Vagina (tissue), 2 donors: Measurements from ENCODE around the gene COX14. TPM values are rescaled to one million over a fixed set of nuclear protein-coding genes. Genes with fewer than 3 reads are reported as not detected.

ENCODE experiments used
- DNase-seq, 2 donors: peaks; one replicate each; pipeline ENCODE4 v3.0.0-alpha.2; 2017; ENCODE audit errors: extremely low spot score in 2 of 2
- H3K27ac ChIP-seq: fragments of 200-600 bp; sonication (generic); one replicate; pipeline ENCODE4 v1.5.1; 2019
- H3K27me3 ChIP-seq: fragments of 200-600 bp; sonication (generic); one replicate; pipeline ENCODE4 v1.5.1; 2019
- H3K36me3 ChIP-seq, 2 donors: fragments of 200-600 bp; sonication (generic); one replicate each; pipeline ENCODE4 v1.5.1; 2017 to 2019
- H3K4me1 ChIP-seq: fragments of 200-600 bp; sonication (generic); one replicate; pipeline ENCODE4 v1.5.1; 2019
- H3K4me3 ChIP-seq, 2 donors: fragments of 200-600 bp; sonication (generic); 1 replicate in 1 of 2; 2 replicates in 1 of 2; pipeline ENCODE4 v1.5.1; 2016 to 2019
- H3K9me3 ChIP-seq: fragments of 200-600 bp; sonication (generic); one replicate; pipeline ENCODE4 v1.5.1; 2019
- CTCF ChIP-seq, 3 experiments: fragments of 450-650 bp in 2 of 3; fragments of 200-600 bp in 1 of 3; sonication (generic) in 1 of 3; IDR thresholded peaks; one replicate each; pipeline ENCODE4 v1.5.1; 2017 to 2019; ENCODE audit warnings: antibody characterized with exemption in 3 of 3, mild to moderate bottlenecking in 2 of 3, moderate library complexity in 2 of 3
- POLR2A ChIP-seq, 2 donors: fragments of 450-650 bp; IDR thresholded peaks; one replicate each; pipeline ENCODE4 v1.6.1; 2017; ENCODE audit warnings: antibody characterized with exemption in 2 of 2, mild to moderate bottlenecking in 2 of 2, moderate library complexity in 2 of 2
- POLR2AphosphoS5 ChIP-seq, 2 donors: sonication (generic); formaldehyde crosslinking; IDR thresholded peaks; one replicate each; pipeline ENCODE4 v1.9.0; 2017; ENCODE audit warnings: antibody characterized with exemption in 2 of 2, mild to moderate bottlenecking in 2 of 2, low read depth in 1 of 2; ENCODE audit not compliant: insufficient read depth in 1 of 2
- intact Hi-C: fragments of 100-400 bp; cut with DNase I; formaldehyde crosslinking; loops from one replicate; pipeline ENCODE4 v1.15.1; 2023
- total RNA-seq: library from RNA; depleted of rRNA; stranded (reverse); fragments of >200 nt; gene quantifications from one replicate; pipeline ENCODE4 v1.2.3, GENCODE V29; 2016

Gene COX14
- total RNA-seq, 1 donor from 2014 or later, result 74.4 TPM

DNA sequence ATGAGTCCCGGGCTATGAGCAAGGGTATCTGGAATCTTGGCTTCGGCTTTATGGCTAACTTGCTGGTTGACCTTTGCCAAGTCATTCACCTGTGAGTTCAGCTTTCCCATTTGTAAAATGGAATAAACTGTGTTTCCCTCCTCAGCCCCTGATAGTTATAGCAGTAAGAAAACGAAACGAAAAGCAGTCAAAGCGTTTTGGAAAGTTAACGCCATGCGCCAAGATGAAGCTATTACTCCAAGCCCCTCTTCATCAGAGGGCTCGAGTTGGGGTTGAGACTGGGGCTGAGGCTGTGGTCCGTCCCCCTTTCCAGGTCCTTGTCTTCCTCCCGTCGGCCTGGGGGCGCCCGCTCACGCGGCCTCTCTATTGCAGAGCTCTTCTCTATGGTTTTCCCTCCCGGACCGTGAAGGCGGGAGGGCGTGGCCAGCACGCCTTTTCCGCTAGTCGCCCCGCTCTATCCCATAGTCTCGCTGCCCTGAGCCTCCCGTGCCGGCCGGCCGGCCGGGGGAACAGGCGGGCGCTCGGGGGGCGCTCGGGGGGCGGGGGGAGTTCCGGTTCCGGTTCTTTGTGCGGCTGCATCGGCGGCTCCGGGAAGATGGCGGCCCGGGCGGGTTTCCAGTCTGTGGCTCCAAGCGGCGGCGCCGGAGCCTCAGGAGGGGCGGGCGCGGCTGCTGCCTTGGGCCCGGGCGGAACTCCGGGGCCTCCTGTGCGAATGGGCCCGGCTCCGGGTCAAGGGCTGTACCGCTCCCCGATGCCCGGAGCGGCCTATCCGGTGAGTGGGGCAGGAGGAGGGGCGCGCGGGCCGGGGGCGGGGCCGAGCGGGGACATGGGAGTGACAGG lies 27.0 kb upstream of the COX14 start, which contains the start of gene SMARCD1:
SMARCD1 (plus strand) TSS at position 568 of the 840 bp plus-strand sequence; CDS start at position 596, 28 bp downstream.
- Histone ChIP-seq H3K4me1 (peaks cover 29% of the 10 kb centered on the region), H3K27ac (peak within 1 kb of the TSS; percentile 96), H3K4me3 (peak within 1 kb of the TSS; percentile 85 to 93), H3K9me3 (no peaks in the 10 kb centered on the region), H3K36me3 (peaks cover 0 to 34% of the 10 kb centered on the region in 2 donors), H3K27me3 (no peaks in the 10 kb centered on the region)
- TF ChIP-seq CTCF (IDR thresholded peaks at IDR 0.05) (peak in 2 of 3 experiments; percentile 29 to 86), POLR2A (IDR thresholded peaks at IDR 0.05) (no peak), POLR2AphosphoS5 (IDR thresholded peaks at IDR 0.05; ENCODE audit: insufficient read depth in 1 of 2, low read depth in 1 of 2) (peak in 1 of 2 donors; percentile 54)
- DNase-seq, result no peak
- intact Hi-C loops, result no loop called here

DNA sequence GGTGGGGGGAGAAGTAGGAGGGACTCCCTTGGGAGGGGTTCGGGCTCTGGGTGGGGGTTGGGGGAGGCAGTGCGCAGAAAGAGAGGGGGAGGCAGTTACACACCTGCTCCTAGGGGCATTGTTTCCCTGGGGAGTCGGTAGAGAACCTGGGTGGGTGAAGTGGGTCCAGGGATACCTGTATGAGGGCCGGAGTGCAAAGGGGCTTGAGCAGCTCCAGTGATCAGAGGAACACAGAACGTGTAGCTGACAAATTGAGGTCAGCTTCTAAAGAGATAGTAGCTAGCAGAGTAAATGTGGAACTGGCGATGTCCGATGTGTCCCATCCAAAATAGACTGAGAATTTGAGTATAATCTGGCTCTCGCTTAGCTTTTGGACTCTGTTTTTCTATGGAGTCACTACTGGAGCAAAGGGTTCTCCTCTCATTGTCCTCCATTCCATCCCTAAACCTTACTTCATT lies 26.4 kb upstream of the COX14 start:
- TF ChIP-seq POLR2AphosphoS5 (IDR thresholded peaks at IDR 0.05; ENCODE audit: insufficient read depth in 1 of 2, low read depth in 1 of 2) (no peak), POLR2A (IDR thresholded peaks at IDR 0.05) (no peak), CTCF (IDR thresholded peaks at IDR 0.05) (no peak)
- intact Hi-C loops, result no loop called here
- no peak for DNase-seq
- Histone ChIP-seq H3K27me3 (no peaks in the 10 kb centered on the region), H3K9me3 (no peaks in the 10 kb centered on the region), H3K4me1 (peaks cover 26% of the 10 kb centered on the region), H3K36me3 (peaks cover 0 to 40% of the 10 kb centered on the region in 2 donors), H3K27ac (peak overlapping the region; percentile 96), H3K4me3 (peak overlapping the region; percentile 85 to 93)

GRCh38 chr12:50086148-50086547 lies 25.9 kb upstream of the COX14 start:
- Histone ChIP-seq H3K27ac (peak overlapping the region; percentile 96), H3K9me3 (no peaks in the 10 kb centered on the region), H3K36me3 (peaks cover 0 to 45% of the 10 kb centered on the region in 2 donors), H3K4me3 (peak overlapping the region; percentile 85 to 93), H3K27me3 (no peaks in the 10 kb centered on the region), H3K4me1 (peaks cover 21% of the 10 kb centered on the region)
- no peak for TF ChIP-seq CTCF (IDR thresholded peaks at IDR 0.05)
- TF ChIP-seq POLR2AphosphoS5 (IDR thresholded peaks at IDR 0.05; ENCODE audit: insufficient read depth in 1 of 2, low read depth in 1 of 2), result no peak
- no peak for TF ChIP-seq POLR2A (IDR thresholded peaks at IDR 0.05)
- DNase-seq, result no peak
- intact Hi-C loops, result no loop called here

DNA sequence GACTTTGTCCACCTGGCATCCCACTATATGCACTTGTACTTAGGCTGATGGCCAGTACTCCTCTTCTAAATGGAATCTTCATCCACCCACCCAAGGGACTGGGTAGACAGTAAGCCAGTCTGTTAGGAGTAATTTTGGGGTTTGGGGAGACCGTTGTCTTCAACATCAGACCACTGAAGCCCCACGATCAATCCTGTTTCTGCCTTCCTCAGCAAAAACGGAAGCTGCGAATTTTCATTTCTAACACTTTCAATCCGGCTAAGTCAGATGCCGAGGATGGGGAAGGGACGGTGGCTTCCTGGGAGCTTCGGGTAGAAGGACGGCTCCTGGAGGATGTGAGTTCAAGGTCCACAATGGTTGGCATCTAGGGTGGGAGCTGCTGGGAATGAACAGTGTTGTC lies 24.9 kb upstream of the COX14 start:
- intact Hi-C loops, result no loop called here
- no peak for DNase-seq
- no peaks in the 10 kb centered on the region for H3K27me3 ChIP-seq
- no peaks in the 10 kb centered on the region for H3K9me3 ChIP-seq
- no peak overlapping the region for H3K4me3 ChIP-seq
- H3K27ac ChIP-seq, result no peak overlapping the region
- peaks cover 18% of the 10 kb centered on the region for H3K4me1 ChIP-seq
- TF ChIP-seq POLR2AphosphoS5 (IDR thresholded peaks at IDR 0.05; ENCODE audit: insufficient read depth in 1 of 2, low read depth in 1 of 2), result no peak
- TF ChIP-seq POLR2A (IDR thresholded peaks at IDR 0.05), result no peak
- TF ChIP-seq CTCF (IDR thresholded peaks at IDR 0.05), result no peak
- peaks cover 0 to 54% of the 10 kb centered on the region in 2 donors for H3K36me3 ChIP-seq

DNA sequence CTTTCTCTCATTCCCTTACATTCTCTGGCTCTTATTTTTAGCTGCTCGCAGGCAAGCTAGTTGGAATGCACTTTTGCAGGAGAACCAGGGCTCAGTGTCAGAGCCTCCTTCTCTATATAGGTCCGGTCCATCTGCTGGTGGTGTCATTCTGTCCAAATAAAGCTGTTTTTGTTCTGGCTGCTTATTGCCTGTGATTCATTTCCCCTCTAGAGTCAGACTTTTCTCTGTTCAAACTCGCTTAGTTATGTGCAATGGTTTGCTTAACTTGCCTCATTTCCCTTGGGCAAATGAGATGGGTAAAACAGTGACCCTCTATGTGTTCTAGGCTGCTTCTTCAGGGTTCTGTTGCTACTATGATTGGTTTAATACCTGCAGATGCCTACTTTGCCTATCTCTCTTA lies 24.0 kb upstream of the COX14 start:
- H3K27me3 ChIP-seq, result no peaks in the 10 kb centered on the region
- TF ChIP-seq CTCF (IDR thresholded peaks at IDR 0.05), result no peak
- TF ChIP-seq POLR2A (IDR thresholded peaks at IDR 0.05), result no peak
- TF ChIP-seq POLR2AphosphoS5 (IDR thresholded peaks at IDR 0.05; ENCODE audit: insufficient read depth in 1 of 2, low read depth in 1 of 2), result no peak
- H3K4me1 ChIP-seq, result peaks cover 18% of the 10 kb centered on the region
- no peak overlapping the region for H3K4me3 ChIP-seq
- H3K36me3 ChIP-seq, result peaks cover 0 to 59% of the 10 kb centered on the region in 2 donors
- no peaks in the 10 kb centered on the region for H3K9me3 ChIP-seq
- no peak overlapping the region for H3K27ac ChIP-seq
- no peak for DNase-seq
- intact Hi-C loops, result no loop called here
